ENCODE measurements around the gene NR2F1.

The NR2F1 gene

DNA sequence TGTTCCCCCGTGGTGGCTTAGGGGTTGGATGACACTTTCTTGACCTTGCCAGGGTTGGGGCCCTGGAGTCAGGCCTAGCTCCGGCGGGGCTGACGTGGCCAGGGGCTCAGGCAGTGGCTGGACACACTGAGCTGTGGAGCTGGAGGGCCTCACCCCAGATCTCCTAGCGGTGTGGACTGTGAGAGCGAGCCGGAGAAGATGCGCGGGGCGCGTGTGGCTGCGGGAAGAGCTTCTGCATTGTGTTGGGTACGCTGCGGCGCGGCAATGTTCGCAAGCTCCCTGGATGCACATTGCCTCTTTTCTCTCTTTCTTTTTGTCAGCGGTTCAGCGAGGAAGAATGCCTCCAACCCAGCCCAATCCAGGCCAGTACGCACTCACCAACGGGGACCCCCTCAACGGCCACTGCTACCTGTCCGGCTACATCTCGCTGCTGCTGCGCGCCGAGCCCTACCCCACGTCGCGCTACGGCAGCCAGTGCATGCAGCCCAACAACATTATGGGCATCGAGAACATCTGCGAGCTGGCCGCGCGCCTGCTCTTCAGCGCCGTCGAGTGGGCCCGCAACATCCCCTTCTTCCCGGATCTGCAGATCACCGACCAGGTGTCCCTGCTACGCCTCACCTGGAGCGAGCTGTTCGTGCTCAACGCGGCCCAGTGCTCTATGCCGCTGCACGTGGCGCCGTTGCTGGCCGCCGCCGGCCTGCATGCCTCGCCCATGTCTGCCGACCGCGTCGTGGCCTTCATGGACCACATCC lies 4.8 kb downstream of the NR2F1 start:
- peaks cover 39 to 93% (median 64%) of the 10 kb centered on the region in 5 experiments for H3K27me3 ChIP-seq (replicated peaks in 2 of 5; ENCODE audit: control insufficient read depth in 4 of 5, insufficient read depth in 5 of 5, low read length in 4 of 5)
- peaks cover 0 to 3% (median 0%) of the 10 kb centered on the region in 5 experiments for H3K9me3 ChIP-seq (ENCODE audit: control extremely low read depth in 1 of 5, control insufficient read depth in 4 of 5, insufficient read depth in 2 of 5, low read depth in 1 of 5, low read length in 4 of 5)
- H3K27ac ChIP-seq (ENCODE audit: insufficient read depth in 1 of 2, low read depth in 1 of 2, low read length in 2 of 2, poor library complexity in 1 of 2, severe bottlenecking in 2 of 2) = no peak overlapping the region
- H3K4me1 ChIP-seq (ENCODE audit: control extremely low read depth in 1 of 4, control insufficient read depth in 4 of 4, insufficient read depth in 4 of 4, low read length in 3 of 4) = peaks cover 0 to 14% (median 12%) of the 10 kb centered on the region in 4 experiments
- H3K36me3 ChIP-seq (ENCODE audit: control insufficient read depth in 4 of 4, insufficient read depth in 4 of 4, low read length in 3 of 4) = no peaks in the 10 kb centered on the region
- no peak overlapping the region for H3K4me3 ChIP-seq (ENCODE audit: control insufficient read depth in 1 of 7, extremely low read depth in 1 of 7, insufficient read depth in 4 of 7, low read depth in 2 of 7, low read length in 6 of 7)
- CTCF ChIA-PET = interaction anchor here (0.9 to 4.5 kb wide), 7 partner anchors 10 to 322 kb away, joined by 3 to 27 read pairs (median 5); no protein-coding TSS in a partner anchor
- 6% methylated on average over 58 of the region's 59 CpGs for WGBS (ENCODE audit: insufficient coverage)
- POLR2A ChIA-PET = interaction anchor here (0.6 to 0.7 kb wide), 2 partner anchors 1031 to 1696 kb away, joined by 3 read pairs; partner anchors contain the start of genes KIAA0825 and SLF1
- DNase-seq = peak in 1 of 3 donors; percentile 48

DNA sequence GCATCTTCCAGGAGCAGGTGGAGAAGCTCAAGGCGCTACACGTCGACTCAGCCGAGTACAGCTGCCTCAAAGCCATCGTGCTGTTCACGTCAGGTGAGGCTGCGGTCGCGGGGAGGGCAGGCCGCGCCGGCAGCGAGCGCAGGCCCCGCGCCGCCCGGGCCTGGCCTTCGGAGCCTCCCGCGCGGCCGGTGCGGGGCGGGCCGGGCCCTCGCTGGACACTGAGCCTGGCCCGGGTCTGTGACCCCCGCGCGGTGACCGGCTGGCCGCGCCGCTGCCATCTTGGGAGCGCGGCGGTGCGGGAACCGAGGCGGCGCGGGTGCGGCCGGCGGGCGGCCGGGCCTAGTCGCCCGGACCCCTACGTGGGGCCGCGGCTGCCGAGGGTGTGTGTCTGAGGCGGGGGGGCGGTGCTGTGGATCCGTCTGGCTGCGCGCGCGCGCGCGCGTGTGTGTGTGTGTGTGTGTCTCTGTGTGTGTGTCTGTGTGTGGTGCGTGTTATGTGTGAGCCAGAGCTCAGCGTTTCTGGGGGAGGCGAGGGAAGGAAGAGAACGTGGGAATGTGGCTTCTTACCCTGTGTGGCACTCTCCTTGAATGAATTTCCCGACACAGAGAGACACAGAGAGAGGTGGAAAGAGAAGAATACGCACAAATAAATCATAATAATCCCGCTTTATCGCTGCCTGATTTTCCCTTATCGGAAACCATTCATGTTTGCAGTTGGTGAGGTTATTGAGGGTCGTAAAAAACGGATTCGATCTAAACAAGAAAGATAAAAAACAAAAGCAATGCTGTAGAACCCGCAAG lies 5.5 kb downstream of the NR2F1 start:
- H3K4me1 ChIP-seq (ENCODE audit: control extremely low read depth in 1 of 4, control insufficient read depth in 4 of 4, insufficient read depth in 4 of 4, low read length in 3 of 4) = peaks cover 0 to 14% (median 12%) of the 10 kb centered on the region in 4 experiments
- peaks cover 0 to 6% (median 0%) of the 10 kb centered on the region in 5 experiments for H3K9me3 ChIP-seq (ENCODE audit: control extremely low read depth in 1 of 5, control insufficient read depth in 4 of 5, insufficient read depth in 2 of 5, low read depth in 1 of 5, low read length in 4 of 5)
- WGBS (ENCODE audit: insufficient coverage) = 12% methylated on average over 33 of the region's 78 CpGs
- ChIA-PET POLR2A (no interaction called here), CTCF (interaction anchor here (1.1 to 4.5 kb wide), 5 partner anchors 9 to 19 kb away, joined by 3 to 27 read pairs (median 17); no protein-coding TSS in a partner anchor)
- H3K36me3 ChIP-seq (ENCODE audit: control insufficient read depth in 4 of 4, insufficient read depth in 4 of 4, low read length in 3 of 4) = no peaks in the 10 kb centered on the region
- no peak overlapping the region for H3K27ac ChIP-seq (ENCODE audit: insufficient read depth in 1 of 2, low read depth in 1 of 2, low read length in 2 of 2, poor library complexity in 1 of 2, severe bottlenecking in 2 of 2)
- no peak for DNase-seq
- peaks cover 43 to 93% (median 64%) of the 10 kb centered on the region in 5 experiments for H3K27me3 ChIP-seq (replicated peaks in 2 of 5; ENCODE audit: control insufficient read depth in 4 of 5, insufficient read depth in 5 of 5, low read length in 4 of 5)
- no peak overlapping the region for H3K4me3 ChIP-seq (ENCODE audit: control insufficient read depth in 1 of 7, extremely low read depth in 1 of 7, insufficient read depth in 4 of 7, low read depth in 2 of 7, low read length in 6 of 7)

DNA sequence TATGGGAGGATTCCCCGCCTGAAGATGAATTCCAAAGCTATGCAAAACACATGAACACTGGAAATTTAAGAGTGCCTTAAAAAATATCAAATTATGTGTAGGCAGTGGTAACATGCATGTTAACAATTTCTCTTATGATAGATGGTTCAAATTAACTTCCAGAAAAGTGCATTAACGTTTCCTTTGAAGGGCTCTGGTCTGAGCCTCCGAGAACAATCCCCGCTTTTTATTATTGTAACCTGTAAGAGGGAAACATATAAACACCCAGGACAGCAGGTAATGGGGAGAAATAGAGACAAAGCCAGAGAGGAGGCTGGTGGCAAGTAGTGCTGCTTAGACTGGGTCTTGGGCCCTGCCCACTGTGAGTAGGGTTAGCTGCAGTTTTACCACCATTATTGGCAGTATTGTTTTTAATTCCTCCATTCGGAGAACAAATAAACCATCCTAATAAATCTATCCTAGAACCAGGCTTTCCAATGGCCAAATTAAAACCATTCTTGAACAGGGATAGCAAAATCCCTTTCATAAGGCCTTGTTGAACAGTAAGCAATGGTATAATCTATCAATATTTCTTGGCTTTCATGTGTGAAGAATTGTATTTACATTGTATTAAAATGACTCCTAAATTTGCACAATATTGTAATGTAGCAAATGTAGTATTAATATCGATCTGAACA lies 6.3 kb downstream of the NR2F1 start:
- no peak overlapping the region for H3K4me3 ChIP-seq (ENCODE audit: control insufficient read depth in 1 of 7, extremely low read depth in 1 of 7, insufficient read depth in 4 of 7, low read depth in 2 of 7, low read length in 6 of 7)

DNA sequence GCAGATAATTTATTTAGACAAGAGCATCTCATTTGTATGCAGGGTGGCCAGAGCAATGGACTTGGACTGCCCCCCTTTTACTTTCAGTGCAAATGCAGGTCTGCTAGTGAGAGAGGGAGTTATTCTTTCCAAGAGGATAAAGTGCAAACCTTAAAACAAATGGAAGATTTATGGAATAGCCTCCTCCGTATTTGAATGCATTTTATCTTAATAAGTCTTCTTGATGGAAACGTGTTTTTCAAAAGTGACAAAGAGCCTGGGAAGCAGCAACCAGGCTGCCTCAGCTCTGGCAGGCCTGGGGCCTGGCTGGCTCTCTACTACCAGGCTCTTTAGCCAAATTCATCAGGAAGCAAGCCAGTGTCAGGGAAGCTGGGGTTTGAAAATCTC lies 6.8 kb downstream of the NR2F1 start:
- no peak for DNase-seq
- H3K9me3 ChIP-seq (ENCODE audit: control extremely low read depth in 1 of 5, control insufficient read depth in 4 of 5, insufficient read depth in 2 of 5, low read depth in 1 of 5, low read length in 4 of 5) = peaks cover 0 to 10% (median 0%) of the 10 kb centered on the region in 5 experiments
- no peaks in the 10 kb centered on the region for H3K36me3 ChIP-seq (ENCODE audit: control insufficient read depth in 4 of 4, insufficient read depth in 4 of 4, low read length in 3 of 4)
- no peak overlapping the region for H3K4me3 ChIP-seq (ENCODE audit: control insufficient read depth in 1 of 7, extremely low read depth in 1 of 7, insufficient read depth in 4 of 7, low read depth in 2 of 7, low read length in 6 of 7)
- H3K4me1 ChIP-seq (ENCODE audit: control extremely low read depth in 1 of 4, control insufficient read depth in 4 of 4, insufficient read depth in 4 of 4, low read length in 3 of 4) = peaks cover 0 to 10% (median 8%) of the 10 kb centered on the region in 4 experiments
- ChIA-PET POLR2A (no interaction called here), CTCF (interaction anchor here (4.5 kb wide), 1 partner anchor 8 kb away, joined by 27 read pairs; no protein-coding TSS in a partner anchor)
- WGBS (ENCODE audit: insufficient coverage) = no CpG with 5 or more reads among the region's 2 CpGs
- H3K27me3 ChIP-seq (replicated peaks in 2 of 5; ENCODE audit: control insufficient read depth in 4 of 5, insufficient read depth in 5 of 5, low read length in 4 of 5) = peaks cover 47 to 100% (median 72%) of the 10 kb centered on the region in 5 experiments
- no peak overlapping the region for H3K27ac ChIP-seq (ENCODE audit: insufficient read depth in 1 of 2, low read depth in 1 of 2, low read length in 2 of 2, poor library complexity in 1 of 2, severe bottlenecking in 2 of 2)

More for the DNA sequence above, 6.3 kb downstream of the NR2F1 start:
- ChIA-PET POLR2A (no interaction called here), CTCF (interaction anchor here (4.2 to 4.5 kb wide), 2 partner anchors 8 to 19 kb away, joined by 23 to 27 read pairs; no protein-coding TSS in a partner anchor)
- Histone ChIP-seq H3K9me3 (ENCODE audit: control extremely low read depth in 1 of 5, control insufficient read depth in 4 of 5, insufficient read depth in 2 of 5, low read depth in 1 of 5, low read length in 4 of 5) (peaks cover 0 to 6% (median 0%) of the 10 kb centered on the region in 5 experiments), H3K27me3 (replicated peaks in 2 of 5; ENCODE audit: control insufficient read depth in 4 of 5, insufficient read depth in 5 of 5, low read length in 4 of 5) (peaks cover 44 to 95% (median 68%) of the 10 kb centered on the region in 5 experiments), H3K27ac (ENCODE audit: insufficient read depth in 1 of 2, low read depth in 1 of 2, low read length in 2 of 2, poor library complexity in 1 of 2, severe bottlenecking in 2 of 2) (no peak overlapping the region), H3K36me3 (ENCODE audit: control insufficient read depth in 4 of 4, insufficient read depth in 4 of 4, low read length in 3 of 4) (no peaks in the 10 kb centered on the region), H3K4me1 (ENCODE audit: control extremely low read depth in 1 of 4, control insufficient read depth in 4 of 4, insufficient read depth in 4 of 4, low read length in 3 of 4) (peaks cover 0 to 10% (median 8%) of the 10 kb centered on the region in 4 experiments)
- DNase-seq = peak in 1 of 3 donors; percentile 8
- WGBS (ENCODE audit: insufficient coverage) = 36% methylated on average over 4 of the region's 6 CpGs

DNA sequence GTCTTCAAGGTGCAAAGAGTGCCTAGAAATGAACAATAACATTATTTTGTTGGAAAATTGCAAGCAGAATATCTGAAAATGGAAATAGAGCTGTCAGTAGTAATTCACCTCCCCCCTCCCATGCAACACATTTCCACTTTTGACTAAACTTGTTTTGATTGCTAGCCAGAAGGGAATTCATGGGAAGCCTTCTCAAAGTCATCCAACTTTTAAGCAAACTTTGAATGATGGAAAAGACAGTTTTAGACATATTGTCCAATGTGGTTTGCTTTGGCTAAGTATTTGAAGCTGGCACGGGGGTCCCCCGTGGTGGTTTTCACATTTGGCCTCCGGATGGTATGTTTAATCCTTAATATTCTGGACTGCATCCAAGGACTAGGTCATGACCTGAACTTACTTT lies 7.5 kb downstream of the NR2F1 start:
- Histone ChIP-seq H3K27me3 (replicated peaks in 2 of 5; ENCODE audit: control insufficient read depth in 4 of 5, insufficient read depth in 5 of 5, low read length in 4 of 5) (peaks cover 52 to 100% (median 78%) of the 10 kb centered on the region in 5 experiments), H3K27ac (ENCODE audit: insufficient read depth in 1 of 2, low read depth in 1 of 2, low read length in 2 of 2, poor library complexity in 1 of 2, severe bottlenecking in 2 of 2) (no peak overlapping the region), H3K36me3 (ENCODE audit: control insufficient read depth in 4 of 4, insufficient read depth in 4 of 4, low read length in 3 of 4) (no peaks in the 10 kb centered on the region), H3K9me3 (ENCODE audit: control extremely low read depth in 1 of 5, control insufficient read depth in 4 of 5, insufficient read depth in 2 of 5, low read depth in 1 of 5, low read length in 4 of 5) (peaks cover 0 to 17% (median 0%) of the 10 kb centered on the region in 5 experiments), H3K4me1 (ENCODE audit: control extremely low read depth in 1 of 4, control insufficient read depth in 4 of 4, insufficient read depth in 4 of 4, low read length in 3 of 4) (peaks cover 0 to 6% (median 4%) of the 10 kb centered on the region in 4 experiments), H3K4me3 (ENCODE audit: control insufficient read depth in 1 of 7, extremely low read depth in 1 of 7, insufficient read depth in 4 of 7, low read depth in 2 of 7, low read length in 6 of 7) (no peak overlapping the region)
- ChIA-PET POLR2A (no interaction called here), CTCF (interaction anchor here (1.1 to 1.8 kb wide), 3 partner anchors 10 to 22 kb away, joined by 4 to 8 read pairs (median 5); no protein-coding TSS in a partner anchor)
- DNase-seq = no peak
- WGBS (ENCODE audit: insufficient coverage) = 34% methylated on average over 3 of the region's 3 CpGs

DNA sequence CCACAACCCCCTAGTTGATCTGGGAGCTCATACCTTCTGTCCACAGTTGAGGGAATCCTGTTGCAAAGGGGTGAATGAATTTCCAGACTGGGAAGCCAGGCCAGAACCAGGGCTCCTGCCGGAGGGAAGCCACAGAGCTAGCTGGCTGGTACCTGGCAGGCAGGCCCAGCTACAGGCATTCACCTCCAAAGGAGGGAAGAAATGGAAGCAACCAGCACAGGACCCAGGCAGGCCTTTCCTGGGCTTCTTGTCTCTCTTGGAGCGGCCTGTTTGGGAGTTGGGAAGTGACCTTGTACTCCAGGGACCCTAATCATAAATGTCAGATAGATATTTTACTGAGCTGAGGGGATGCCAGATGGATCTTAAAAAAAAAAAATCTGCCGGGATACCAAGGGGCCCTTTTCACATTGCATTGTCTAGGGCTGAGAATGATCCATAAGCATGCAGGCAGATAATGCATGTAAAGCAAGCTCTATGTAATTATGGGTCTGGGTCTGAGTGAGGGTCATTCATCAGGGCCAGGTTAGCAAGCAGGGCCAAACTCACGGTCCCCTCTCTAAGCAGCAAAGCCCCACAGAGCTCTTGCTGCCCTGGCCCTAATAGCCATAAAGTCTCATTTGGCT lies 8.4 kb downstream of the NR2F1 start:
- no peak overlapping the region for H3K4me3 ChIP-seq (ENCODE audit: control insufficient read depth in 1 of 7, extremely low read depth in 1 of 7, insufficient read depth in 4 of 7, low read depth in 2 of 7, low read length in 6 of 7)
- H3K4me1 ChIP-seq (ENCODE audit: control extremely low read depth in 1 of 4, control insufficient read depth in 4 of 4, insufficient read depth in 4 of 4, low read length in 3 of 4) = peaks cover 0 to 6% (median 4%) of the 10 kb centered on the region in 4 experiments
- 50% methylated on average over 4 of the region's 4 CpGs for WGBS (ENCODE audit: insufficient coverage)
- no peak for DNase-seq
- H3K36me3 ChIP-seq (ENCODE audit: control insufficient read depth in 4 of 4, insufficient read depth in 4 of 4, low read length in 3 of 4) = no peaks in the 10 kb centered on the region
- ChIA-PET POLR2A (no interaction called here), CTCF (interaction anchor here (0.7 to 2.3 kb wide), 8 partner anchors 8 to 266 kb away, joined by 3 to 8 read pairs (median 4); partner anchors contain the start of gene NR2F1)
- H3K27ac ChIP-seq (ENCODE audit: insufficient read depth in 1 of 2, low read depth in 1 of 2, low read length in 2 of 2, poor library complexity in 1 of 2, severe bottlenecking in 2 of 2) = no peak overlapping the region
- peaks cover 0 to 25% (median 0%) of the 10 kb centered on the region in 5 experiments for H3K9me3 ChIP-seq (ENCODE audit: control extremely low read depth in 1 of 5, control insufficient read depth in 4 of 5, insufficient read depth in 2 of 5, low read depth in 1 of 5, low read length in 4 of 5)
- H3K27me3 ChIP-seq (replicated peaks in 2 of 5; ENCODE audit: control insufficient read depth in 4 of 5, insufficient read depth in 5 of 5, low read length in 4 of 5) = peaks cover 49 to 100% (median 80%) of the 10 kb centered on the region in 5 experiments
